T47D (cell line): ENCODE results near the gene ATXN2L.
A peak's percentile ranks its signal among the peaks of the same experiment; 100 is the strongest.
"Not testable (repeated sequence)": the region's sequence is repeated elsewhere in the genome, so short reads cannot be mapped to it uniquely, and the experiment has no call there.

Source experiments
- DNase-seq, 2 experiments: peaks; one replicate each; pipeline versions ENCODE4 v3.0.0 to v3.0.0-alpha.2; 2011 to 2012; ENCODE audit warnings: low read depth in 1 of 2, low spot score in 1 of 2
- JUND ChIP-seq: IDR thresholded peaks from 2 replicates; pipeline ENCODE4 v1.6.1; 2012; ENCODE audit warnings: low read depth
- in situ Hi-C: cut with HindIII; loops from 2 replicates; pipeline ENCODE4 v1.10.0; 2016; ENCODE audit warnings: low sequenced_read_pairs, low pct_unique_long_range_greater_than_20kb

Gene ATXN2L

GRCh38 chr16:28879261-28879840, 56.6 kb downstream of the ATXN2L start:
- no peak for DNase-seq
- no peak for TF ChIP-seq JUND
- in situ Hi-C loops: no loop called here

- no peak for TF ChIP-seq JUND
- peak; percentile 90 to 98 for DNase-seq
- in situ Hi-C loops: no loop called here
Observed at GRCh38 chr16:28879841-28880588, 57.2 kb downstream of the ATXN2L start.

- DNase-seq: no peak
- TF ChIP-seq JUND: no peak
- in situ Hi-C loops: no loop called here
Observed at GRCh38 chr16:28880589-28880915, 57.8 kb downstream of the ATXN2L start.

- in situ Hi-C loops: no loop called here
- TF ChIP-seq JUND: no peak
- no peak for DNase-seq
Observed at GRCh38 chr16:28880955-28881354, 58.2 kb downstream of the ATXN2L start.

- DNase-seq, in situ Hi-C loops: not testable (repeated sequence)
Observed at GRCh38 chr16:28881565-28881964, 58.8 kb downstream of the ATXN2L start.

- in situ Hi-C loops: no loop called here
- no peak for DNase-seq
- no peak for TF ChIP-seq JUND
Observed at GRCh38 chr16:28882551-28883160, 59.9 kb downstream of the ATXN2L start.

GRCh38 chr16:28883221-28883996, 60.6 kb downstream of the ATXN2L start:
- in situ Hi-C loops: no loop called here
- no peak for DNase-seq
- no peak for TF ChIP-seq JUND

GRCh38 chr16:28884045-28884444, 61.2 kb downstream of the ATXN2L start:
- TF ChIP-seq JUND: no peak
- no peak for DNase-seq
- in situ Hi-C loops: no loop called here
